ENCODE results near the gene TUT7. TPM values are rescaled to one million over a fixed set of nuclear protein-coding genes. Genes with fewer than 3 reads are reported as not detected.
"Not testable (repeated sequence)": the region's sequence is repeated elsewhere in the genome, so short reads cannot be mapped to it uniquely, and the experiment has no call there.

Gene TUT7
- polyA plus RNA-seq, 6 donors from 2014 or later: 16.0 to 33.0 (median 20.4) TPM

DNA sequence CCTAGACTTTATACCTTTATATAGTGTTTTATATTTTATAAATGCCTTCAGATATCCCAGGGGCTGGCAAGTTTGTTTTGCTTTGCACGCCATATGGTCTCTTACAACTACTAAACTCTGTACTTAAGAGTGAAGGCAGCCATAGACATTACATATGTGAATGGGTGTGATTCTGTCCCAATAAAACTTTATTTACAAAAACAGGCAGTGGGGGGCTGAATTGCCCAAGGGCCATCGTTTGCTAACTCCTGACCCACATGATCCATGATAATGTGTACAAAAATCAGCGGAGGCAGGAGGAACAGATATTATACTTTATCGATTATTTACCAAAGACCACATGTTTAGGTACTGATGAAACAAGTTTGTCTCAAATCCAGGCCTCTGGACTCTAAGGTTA is 36.0 kb downstream of the TUT7 start:
- peaks cover 28 to 59% of the 10 kb centered on the region in 2 donors for H3K36me3 Mint-ChIP-seq
- H3K9me3 Mint-ChIP-seq: no peaks in the 10 kb centered on the region
- no peaks in the 10 kb centered on the region for H3K27me3 Mint-ChIP-seq
- DNase-seq (no peak), ATAC-seq (ENCODE audit: low read depth in 2 of 2) (no peak)
- H3K27ac Mint-ChIP-seq: peak overlapping the region in 1 of 6 donors; percentile 60
- H3K4me3 Mint-ChIP-seq: no peak overlapping the region
- H3K4me1 Mint-ChIP-seq: peaks cover 6 to 16% (median 13%) of the 10 kb centered on the region in 3 donors

DNA sequence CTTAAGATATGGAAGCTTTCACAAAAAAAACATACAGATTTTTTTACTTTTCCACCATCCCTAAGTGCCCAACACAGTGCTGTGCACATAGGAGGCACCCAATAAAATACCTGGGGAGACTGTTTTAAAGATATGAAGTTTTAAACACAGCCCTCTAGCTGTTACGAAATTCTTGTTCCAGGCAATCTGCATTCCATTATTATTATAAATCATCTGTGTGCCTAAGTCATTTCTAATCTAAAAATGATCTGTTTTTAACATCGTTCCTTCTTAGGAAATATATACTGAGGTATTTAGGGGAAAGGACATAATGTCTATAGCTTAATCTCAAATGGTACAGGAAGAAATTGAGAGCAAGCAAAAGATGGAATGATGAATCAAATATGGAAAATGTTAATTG is 39.1 kb downstream of the TUT7 start:
- Mint-ChIP-seq H3K27ac (peak overlapping the region in 1 of 6 donors; percentile 11), H3K27me3 (no peaks in the 10 kb centered on the region), H3K4me1 (peaks cover 3 to 13% (median 11%) of the 10 kb centered on the region in 3 donors), H3K36me3 (peaks cover 35 to 55% of the 10 kb centered on the region in 2 donors), H3K9me3 (peaks cover 0 to 4% (median 0%) of the 10 kb centered on the region in 7 donors), H3K4me3 (no peak overlapping the region)
- ATAC-seq (ENCODE audit: low read depth in 2 of 2): no peak
- no peak for DNase-seq

DNA sequence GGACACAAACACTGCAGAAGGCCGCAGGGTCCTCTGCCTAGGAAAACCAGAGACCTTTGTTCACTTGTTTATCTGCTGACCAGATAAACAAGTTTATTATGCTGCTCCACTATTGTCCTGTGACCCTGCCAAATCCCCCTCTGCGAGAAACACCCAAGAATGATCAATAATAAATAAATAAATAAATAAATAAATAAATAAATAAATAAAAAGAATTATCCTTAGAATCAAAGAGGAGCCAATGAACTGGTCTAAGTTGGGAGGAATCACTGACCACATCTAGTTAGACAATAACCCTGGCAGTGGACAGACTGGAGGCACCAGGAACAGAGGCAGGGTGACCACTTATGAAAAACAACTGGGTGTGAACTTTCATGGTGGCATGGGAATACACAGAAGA is 41.3 kb downstream of the TUT7 start:
- ATAC-seq (ENCODE audit: low read depth in 2 of 2); H3K4me3 Mint-ChIP-seq; DNase-seq; H3K27me3 Mint-ChIP-seq; H3K9me3 Mint-ChIP-seq: not testable (repeated sequence)
- Mint-ChIP-seq H3K4me1 (peaks cover 3 to 13% (median 11%) of the 10 kb centered on the region in 3 donors), H3K27ac (peak overlapping the region in 1 of 6 donors; percentile 73), H3K36me3 (peaks cover 35 to 71% of the 10 kb centered on the region in 2 donors)

DNA sequence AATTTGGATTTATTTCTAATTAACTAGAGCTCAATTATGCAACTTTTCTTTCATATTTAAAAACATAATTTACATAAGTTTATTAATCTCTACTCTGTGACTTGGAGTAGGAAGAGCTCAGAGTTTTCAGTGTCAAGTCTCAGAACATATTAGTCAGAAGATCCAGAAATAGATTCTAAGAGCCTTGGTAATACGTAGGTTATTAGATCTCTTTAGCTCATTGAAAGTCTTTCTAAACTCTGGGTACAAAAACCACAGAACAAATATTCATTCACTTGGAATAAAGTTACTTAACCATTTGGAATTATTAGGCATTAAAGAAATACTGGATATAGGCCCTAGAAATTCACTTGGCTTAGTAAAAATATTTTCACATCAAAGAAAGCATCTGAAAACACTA is 45.5 kb downstream of the TUT7 start:
- Mint-ChIP-seq H3K4me3 (no peak overlapping the region), H3K36me3 (peaks cover 21 to 50% of the 10 kb centered on the region in 2 donors)
- ATAC-seq (ENCODE audit: low read depth in 2 of 2): no peak

DNA sequence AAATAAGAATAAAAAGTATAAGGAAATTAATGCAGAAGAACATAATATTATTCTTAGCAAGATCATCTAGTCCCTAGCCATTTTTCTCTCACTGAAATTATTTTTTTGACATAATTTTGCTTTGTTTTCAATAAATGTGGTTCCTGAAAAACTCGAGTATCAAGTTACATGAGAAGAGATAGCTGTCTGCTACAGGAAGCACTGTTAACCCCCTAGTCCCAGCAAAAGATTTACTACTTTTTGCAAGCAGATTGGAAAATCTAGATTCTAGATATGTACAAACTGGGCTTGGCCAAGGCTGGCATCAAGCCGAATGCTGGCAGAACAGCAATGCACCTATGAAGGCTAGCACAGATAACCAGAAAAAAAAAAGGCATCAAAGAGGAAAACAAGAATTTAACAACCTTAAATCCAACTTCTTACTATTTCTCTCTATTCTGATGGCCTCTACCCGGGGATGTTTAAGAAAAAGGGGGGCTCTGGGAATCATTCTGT is 49.9 kb downstream of the TUT7 start:
- DNase-seq (no peak), ATAC-seq (ENCODE audit: low read depth in 2 of 2) (no peak)
- Mint-ChIP-seq H3K27me3 (no peaks in the 10 kb centered on the region), H3K36me3 (peaks cover 27 to 42% of the 10 kb centered on the region in 2 donors), H3K4me1 (peaks cover 0 to 5% (median 3%) of the 10 kb centered on the region in 3 donors), H3K9me3 (no peaks in the 10 kb centered on the region), H3K4me3 (no peak overlapping the region), H3K27ac (no peak overlapping the region)

More for the DNA sequence above, 45.5 kb downstream of the TUT7 start:
- Mint-ChIP-seq H3K9me3 (peaks cover 0 to 4% (median 0%) of the 10 kb centered on the region in 7 donors), H3K27ac (no peak overlapping the region), H3K4me1 (peaks cover 0 to 8% (median 0%) of the 10 kb centered on the region in 3 donors), H3K27me3 (no peaks in the 10 kb centered on the region)
- DNase-seq: no peak

DNA sequence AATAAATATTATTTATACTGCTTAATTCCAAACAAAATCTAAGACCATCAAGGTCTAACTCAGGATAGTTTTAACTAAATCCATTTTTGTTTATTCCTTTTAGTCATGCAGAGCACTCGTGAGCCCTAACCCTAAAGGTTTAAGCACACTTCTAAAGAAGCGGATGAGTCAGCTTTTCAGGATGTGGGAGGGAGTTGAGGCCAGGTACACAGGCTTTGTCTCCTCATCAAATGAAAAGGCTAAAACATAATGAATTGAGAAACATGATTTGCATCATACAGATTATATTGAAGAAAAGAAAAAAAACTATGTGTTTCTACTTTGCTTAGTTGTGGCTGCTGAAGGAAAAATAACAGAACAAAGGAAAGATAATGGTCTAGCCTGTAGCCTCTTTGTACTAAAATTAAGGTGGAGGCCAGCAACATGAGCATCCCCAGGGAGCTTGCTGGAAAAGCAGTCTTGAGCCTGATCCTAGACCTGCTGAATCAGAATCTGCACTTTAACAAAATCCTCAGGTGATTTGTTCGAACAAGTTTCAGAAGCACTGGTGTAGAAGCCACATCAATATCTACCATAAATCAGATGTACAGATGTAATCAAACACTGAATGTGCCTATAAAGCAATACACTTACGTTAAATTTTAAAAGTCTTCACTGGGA is 50.8 kb downstream of the TUT7 start:
- Mint-ChIP-seq H3K4me3 (no peak overlapping the region), H3K4me1 (peaks cover 0 to 5% (median 3%) of the 10 kb centered on the region in 3 donors), H3K27ac (peak overlapping the region in 3 of 6 donors; percentile 8 to 95 (median 21)), H3K9me3 (no peaks in the 10 kb centered on the region), H3K36me3 (peaks cover 28 to 37% of the 10 kb centered on the region in 2 donors), H3K27me3 (no peaks in the 10 kb centered on the region)
- DNase-seq: no peak
- no peak for ATAC-seq (ENCODE audit: low read depth in 2 of 2)

DNA sequence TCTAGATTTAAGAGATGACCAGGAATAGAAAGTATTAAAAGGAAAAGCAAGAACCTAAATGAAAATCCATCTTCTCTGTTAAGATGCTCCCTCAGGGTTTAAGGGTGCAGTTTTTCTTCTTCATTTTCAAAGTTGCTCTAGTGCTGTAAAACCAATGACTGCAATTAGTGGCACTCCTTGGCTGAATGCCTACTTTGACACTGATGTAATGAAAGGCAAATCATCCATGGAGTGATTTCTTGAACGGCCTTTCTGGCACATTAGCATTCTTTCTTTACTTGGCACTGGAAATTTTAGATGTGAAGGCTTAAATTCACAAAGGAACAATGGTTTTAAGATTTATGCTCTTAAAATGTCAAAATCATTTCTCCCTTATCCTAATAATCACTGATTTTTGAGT is 52.5 kb downstream of the TUT7 start:
- H3K27ac Mint-ChIP-seq: peak overlapping the region in 2 of 6 donors; percentile 20 to 80
- peaks cover 3 to 5% (median 5%) of the 10 kb centered on the region in 3 donors for H3K4me1 Mint-ChIP-seq
- no peaks in the 10 kb centered on the region for H3K9me3 Mint-ChIP-seq
- DNase-seq (no peak), ATAC-seq (ENCODE audit: low read depth in 2 of 2) (no peak)
- H3K36me3 Mint-ChIP-seq: peaks cover 37 to 48% of the 10 kb centered on the region in 2 donors
- H3K4me3 Mint-ChIP-seq: no peak overlapping the region
- no peaks in the 10 kb centered on the region for H3K27me3 Mint-ChIP-seq

DNA sequence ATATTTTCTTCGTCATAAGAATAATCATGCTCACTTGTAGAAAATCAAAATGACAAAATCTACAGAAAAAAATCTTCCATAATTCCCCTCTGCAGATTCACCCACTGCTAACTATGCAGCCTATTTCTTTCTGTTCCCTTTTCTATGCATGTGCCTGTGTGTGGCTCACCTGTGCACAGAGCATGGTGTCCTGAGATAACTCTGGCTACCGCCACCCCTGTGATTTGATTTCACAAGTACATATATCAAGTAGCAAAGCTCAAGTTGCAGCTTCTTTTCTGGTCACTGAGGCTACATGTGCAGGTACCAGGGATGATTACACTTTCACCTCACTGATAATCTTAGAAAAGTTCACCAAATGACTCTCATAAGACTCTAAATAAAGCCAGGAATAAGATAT is 53.5 kb downstream of the TUT7 start:
- Mint-ChIP-seq H3K36me3 (peaks cover 37 to 43% of the 10 kb centered on the region in 2 donors), H3K27ac (peak overlapping the region in 3 of 6 donors; percentile 21 to 87 (median 83)), H3K4me3 (no peak overlapping the region), H3K9me3 (no peaks in the 10 kb centered on the region), H3K4me1 (peaks cover 3 to 5% (median 5%) of the 10 kb centered on the region in 3 donors), H3K27me3 (no peaks in the 10 kb centered on the region)
- DNase-seq: no peak
- ATAC-seq (ENCODE audit: low read depth in 2 of 2): no peak

DNA sequence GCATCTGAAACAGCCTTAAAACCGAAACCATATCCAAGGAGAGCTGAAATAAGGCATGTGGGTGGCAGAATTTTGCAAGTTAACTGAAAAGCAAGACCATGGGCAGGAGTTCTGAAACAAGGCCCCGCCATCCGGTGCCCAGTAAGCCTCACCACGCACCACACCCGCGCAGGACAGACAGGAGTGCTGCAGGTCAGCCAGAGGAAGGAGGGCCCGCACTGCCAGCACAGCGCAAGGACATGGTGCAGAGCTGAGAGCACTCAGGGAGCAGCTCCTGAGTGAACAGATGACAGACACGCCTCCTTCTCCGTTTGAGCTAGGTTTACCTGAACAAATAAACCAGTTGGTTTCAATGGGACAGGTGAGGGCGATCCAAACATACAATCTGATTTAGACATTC is 55.3 kb downstream of the TUT7 start:
- H3K36me3 Mint-ChIP-seq: peaks cover 35 to 37% of the 10 kb centered on the region in 2 donors
- ATAC-seq (ENCODE audit: low read depth in 2 of 2): no peak
- no peak for DNase-seq
- no peaks in the 10 kb centered on the region for H3K9me3 Mint-ChIP-seq
- H3K27ac Mint-ChIP-seq: peak overlapping the region in 1 of 6 donors; percentile 36
- H3K4me1 Mint-ChIP-seq: peaks cover 3 to 5% (median 5%) of the 10 kb centered on the region in 3 donors
- no peak overlapping the region for H3K4me3 Mint-ChIP-seq
- no peaks in the 10 kb centered on the region for H3K27me3 Mint-ChIP-seq

DNA sequence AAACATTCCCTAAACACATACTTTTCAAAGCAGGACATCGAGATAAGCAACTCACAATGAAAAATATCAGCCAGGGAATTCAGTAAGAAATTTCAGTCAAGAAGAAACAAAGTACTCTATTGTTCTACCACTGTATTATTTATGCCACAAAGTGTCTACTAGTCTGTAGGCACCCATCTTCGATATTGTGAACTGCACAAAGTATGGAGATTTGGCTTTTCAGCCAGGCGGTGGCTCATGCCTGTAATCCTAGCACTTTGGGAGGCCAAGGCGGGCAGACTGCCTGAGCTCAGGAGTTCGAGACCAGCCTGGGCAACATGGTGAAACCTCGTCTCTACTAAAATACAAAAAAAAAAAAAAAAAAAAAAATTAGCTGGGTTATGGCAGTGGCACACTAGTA is 63.9 kb downstream of the TUT7 start:
- not testable (repeated sequence) for ATAC-seq (ENCODE audit: low read depth in 2 of 2); H3K36me3 Mint-ChIP-seq; DNase-seq; H3K27ac Mint-ChIP-seq; H3K4me1 Mint-ChIP-seq; H3K9me3 Mint-ChIP-seq; H3K4me3 Mint-ChIP-seq; H3K27me3 Mint-ChIP-seq

DNA sequence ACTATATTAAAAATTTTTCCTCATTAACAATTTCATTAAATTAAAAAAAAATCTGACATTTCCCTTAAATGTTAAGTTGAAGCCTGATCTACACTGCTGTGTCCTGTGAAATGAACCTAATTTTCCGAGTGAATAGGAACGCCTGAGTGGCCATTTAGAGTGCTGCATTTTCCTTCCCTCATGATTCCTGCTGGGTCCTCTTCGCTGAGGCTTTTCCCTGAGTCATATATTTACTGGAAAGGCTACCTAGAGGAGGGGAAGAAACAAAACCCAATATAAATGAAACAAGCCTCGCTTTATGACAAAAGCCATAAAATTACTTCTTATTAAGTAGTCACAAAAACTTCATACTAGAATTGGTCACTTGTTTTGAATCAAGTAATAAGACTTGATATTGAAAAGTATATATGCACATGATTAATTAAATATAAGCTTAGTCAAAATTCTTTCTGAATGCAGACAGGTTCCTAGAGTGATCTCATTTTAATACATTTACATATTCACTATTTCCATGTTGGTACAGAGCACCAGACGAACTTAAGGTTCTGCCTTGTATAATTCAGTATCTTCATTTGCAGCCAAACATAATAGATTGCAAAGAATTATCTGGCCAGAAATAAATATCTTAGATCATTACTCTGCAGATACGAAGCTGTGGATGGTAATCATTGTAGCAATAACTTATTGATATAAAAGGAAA is 65.6 kb downstream of the TUT7 start:
- ATAC-seq (ENCODE audit: low read depth in 2 of 2) (no peak), DNase-seq (no peak)
- H3K36me3 Mint-ChIP-seq: no peaks in the 10 kb centered on the region
- no peaks in the 10 kb centered on the region for H3K9me3 Mint-ChIP-seq
- H3K27me3 Mint-ChIP-seq: no peaks in the 10 kb centered on the region
- H3K4me3 Mint-ChIP-seq: no peak overlapping the region
- H3K4me1 Mint-ChIP-seq: peaks cover 0 to 5% (median 2%) of the 10 kb centered on the region in 3 donors
- peak overlapping the region in 2 of 6 donors; percentile 31 to 76 for H3K27ac Mint-ChIP-seq

DNA sequence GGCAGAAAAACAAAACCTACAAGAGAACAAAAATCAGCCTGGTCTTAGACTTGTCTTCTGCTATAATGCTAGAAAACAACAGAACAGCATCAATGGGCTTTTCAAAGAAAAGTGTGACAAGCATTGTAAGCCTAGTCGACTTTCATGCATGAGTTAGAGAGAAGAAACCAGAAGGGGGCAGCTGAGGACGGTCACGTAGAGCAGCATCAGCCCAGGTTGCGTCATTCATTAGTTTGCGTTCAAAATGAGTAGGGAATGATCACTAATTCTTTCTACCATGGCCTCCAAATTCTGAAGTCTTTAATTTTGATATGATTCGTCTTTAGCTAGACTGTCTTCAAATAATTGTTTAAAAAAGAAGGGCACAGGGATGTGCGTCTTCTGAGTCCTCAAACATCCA is 67.2 kb downstream of the TUT7 start:
- Mint-ChIP-seq H3K27me3 (no peaks in the 10 kb centered on the region), H3K4me3 (no peak overlapping the region), H3K27ac (peak overlapping the region in 3 of 6 donors; percentile 3 to 60 (median 41)), H3K4me1 (peaks cover 7 to 14% (median 12%) of the 10 kb centered on the region in 3 donors), H3K9me3 (no peaks in the 10 kb centered on the region), H3K36me3 (no peaks in the 10 kb centered on the region)
- no peak for ATAC-seq (ENCODE audit: low read depth in 2 of 2)
- DNase-seq: no peak

DNA sequence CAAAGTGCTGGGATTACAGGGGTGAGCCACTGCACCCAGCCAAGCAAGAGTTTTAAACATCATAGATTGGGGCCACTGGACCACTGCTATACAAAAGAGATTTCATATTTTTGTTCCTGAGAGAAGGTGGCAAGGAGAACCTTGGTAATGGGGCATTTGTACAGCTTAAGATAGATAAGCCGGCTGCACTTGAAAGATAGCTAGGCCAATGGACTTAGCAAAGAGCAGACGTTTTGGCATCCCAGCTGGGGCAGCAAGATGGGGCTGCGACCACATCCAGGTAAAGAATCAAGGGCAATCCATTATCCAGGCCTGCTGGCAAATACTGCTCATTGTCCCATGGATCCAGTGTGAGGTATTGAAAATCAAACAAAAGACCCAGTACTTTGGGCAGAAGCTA is 67.9 kb downstream of the TUT7 start:
- no peaks in the 10 kb centered on the region for H3K9me3 Mint-ChIP-seq
- peak overlapping the region in 2 of 6 donors; percentile 1 to 61 for H3K27ac Mint-ChIP-seq
- no peak for DNase-seq
- ATAC-seq (ENCODE audit: low read depth in 2 of 2): no peak
- H3K27me3 Mint-ChIP-seq: no peaks in the 10 kb centered on the region
- H3K36me3 Mint-ChIP-seq: no peaks in the 10 kb centered on the region
- no peak overlapping the region for H3K4me3 Mint-ChIP-seq
- H3K4me1 Mint-ChIP-seq: peaks cover 11 to 18% (median 15%) of the 10 kb centered on the region in 3 donors

DNA sequence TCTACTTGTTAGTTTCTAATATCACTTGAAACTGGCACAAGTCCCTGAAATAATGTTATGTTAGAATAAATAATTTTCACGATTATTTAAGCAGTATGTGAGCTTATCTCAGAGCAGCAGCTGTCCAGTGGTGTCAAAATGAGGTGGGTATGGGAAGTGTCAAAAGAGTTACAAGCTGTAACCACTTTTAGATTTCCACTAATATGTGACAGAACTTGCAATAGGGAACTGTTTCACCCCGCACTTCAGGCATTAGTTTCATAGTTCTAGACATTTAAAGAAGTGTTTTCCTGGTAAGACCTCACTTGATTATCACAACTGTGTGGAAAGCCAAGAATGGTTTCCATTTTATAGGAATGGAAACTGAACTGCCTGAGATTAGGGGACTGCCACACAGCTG is 68.9 kb downstream of the TUT7 start:
- ATAC-seq (ENCODE audit: low read depth in 2 of 2): no peak

More for the DNA sequence above, 68.9 kb downstream of the TUT7 start:
- Mint-ChIP-seq H3K27me3 (no peaks in the 10 kb centered on the region), H3K36me3 (no peaks in the 10 kb centered on the region), H3K4me3 (peak overlapping the region in 1 of 8 donors; percentile 53), H3K4me1 (peaks cover 15 to 28% (median 24%) of the 10 kb centered on the region in 3 donors), H3K9me3 (no peaks in the 10 kb centered on the region), H3K27ac (peak overlapping the region in 4 of 6 donors; percentile 1 to 72 (median 64))
- no peak for DNase-seq

Data from naive B cell (primary cell).